Tibial nerve (tissue), 4 donors: ENCODE data around the gene FMC1.

Experiments used
- CTCF ChIP-seq, 5 experiments: fragments of 200-600 bp in 3 of 5; fragments of 450-650 bp in 2 of 5; sonication (generic) in 3 of 5; IDR thresholded peaks; one replicate each; pipeline ENCODE4 v1.5.1; 2016 to 2019; ENCODE audit warnings: antibody characterized with exemption in 5 of 5, mild to moderate bottlenecking in 3 of 5, moderate library complexity in 2 of 5
- EP300 ChIP-seq, 2 donors: sonication (generic); formaldehyde crosslinking; IDR thresholded peaks; one replicate each; pipeline ENCODE4 v1.6.1; 2017; ENCODE audit warnings: antibody characterized with exemption in 2 of 2, mild to moderate bottlenecking in 1 of 2
- POLR2A ChIP-seq, 2 donors: fragments of 450-650 bp; IDR thresholded peaks; one replicate each; pipeline ENCODE4 v1.6.1; 2017; ENCODE audit warnings: antibody characterized with exemption in 2 of 2, mild to moderate bottlenecking in 2 of 2, moderate library complexity in 2 of 2

GRCh38 chr7:139360210-139360947 lies 19.2 kb downstream of the FMC1 start:
- no peak for TF ChIP-seq CTCF (IDR thresholded peaks at IDR 0.05)
- peak; percentile 71 to 80 for TF ChIP-seq POLR2A (IDR thresholded peaks at IDR 0.05)
- TF ChIP-seq EP300 (IDR thresholded peaks at IDR 0.05): peak; percentile 39 to 82
